Liver (tissue), 3 donors: ENCODE measurements around the gene RPUSD1.

Experiments
- EGR1 ChIP-seq, 2 donors: IDR thresholded peaks; 2 replicates each; pipeline ENCODE4 v1.6.1; 2016 to 2018; ENCODE audit warnings: antibody characterized with exemption in 2 of 2, low read depth in 2 of 2
- FOXA1 ChIP-seq: IDR thresholded peaks from 2 replicates; pipeline ENCODE4 v1.6.1; 2016; ENCODE audit warnings: antibody characterized with exemption
- JUND ChIP-seq, 2 donors: IDR thresholded peaks; 2 replicates each; pipeline ENCODE4 v1.6.1; 2016; ENCODE audit warnings: antibody characterized with exemption in 2 of 2
- MAX ChIP-seq: IDR thresholded peaks from 2 replicates; pipeline ENCODE4 v1.6.1; 2016; ENCODE audit warnings: antibody characterized with exemption
- RAD21 ChIP-seq, 2 donors: IDR thresholded peaks; 2 replicates each; pipeline ENCODE4 v1.6.1; 2016; ENCODE audit warnings: antibody characterized with exemption in 2 of 2, mild to moderate bottlenecking in 2 of 2
- REST ChIP-seq: IDR thresholded peaks from 2 replicates; pipeline ENCODE4 v1.6.1; 2016; ENCODE audit warnings: antibody characterized with exemption, mild to moderate bottlenecking
- SP1 ChIP-seq: IDR thresholded peaks from 2 replicates; pipeline ENCODE4 v1.6.1; 2018; ENCODE audit warnings: antibody characterized with exemption, mild to moderate bottlenecking
- TAF1 ChIP-seq: conservative IDR thresholded peaks from 2 replicates; pipeline ENCODE4 v1.6.1; 2016; ENCODE audit warnings: antibody characterized with exemption, mild to moderate bottlenecking
- YY1 ChIP-seq: IDR thresholded peaks from 2 replicates; pipeline ENCODE4 v1.6.1; 2016; ENCODE audit warnings: antibody characterized with exemption, mild to moderate bottlenecking
- TF ChIP-seq, protein P1 (sequence below): fragments of 150-350 bp; IDR thresholded peaks from 2 replicates; pipeline ENCODE4 v1.5.1; 2017; ENCODE audit warnings: improper control_type of control experiment, low read depth, low read length; ENCODE audit not compliant: missing input control
- TF ChIP-seq, protein P2 (sequence below): IDR thresholded peaks from 2 replicates; pipeline ENCODE4 v1.6.1; 2016; ENCODE audit warnings: antibody characterized with exemption
- donor health status: healthy.
- donor health status: healthy.

DNA sequence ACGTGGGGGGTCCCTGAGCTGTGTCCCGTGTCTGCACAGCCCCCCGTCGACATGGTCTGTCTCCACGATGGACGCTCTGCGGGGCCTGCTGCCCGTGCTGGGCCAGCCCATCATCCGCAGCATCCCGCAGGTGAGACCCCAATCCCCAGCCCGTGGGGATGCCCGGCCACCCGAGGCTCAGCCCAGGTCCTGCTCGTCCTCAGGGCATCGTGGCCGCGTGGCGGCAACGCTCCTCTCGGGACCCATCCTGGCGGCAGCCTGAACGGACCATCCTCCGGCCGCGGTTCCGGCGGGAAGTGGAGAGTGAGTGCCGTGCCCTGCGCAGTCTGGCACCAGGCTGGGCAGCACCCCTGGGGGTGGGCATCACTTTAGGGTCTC is 22.7 kb downstream of the RPUSD1 start:
- TF ChIP-seq RAD21 (IDR thresholded peaks at IDR 0.05) = no peak
- TF ChIP-seq, protein P1, sequence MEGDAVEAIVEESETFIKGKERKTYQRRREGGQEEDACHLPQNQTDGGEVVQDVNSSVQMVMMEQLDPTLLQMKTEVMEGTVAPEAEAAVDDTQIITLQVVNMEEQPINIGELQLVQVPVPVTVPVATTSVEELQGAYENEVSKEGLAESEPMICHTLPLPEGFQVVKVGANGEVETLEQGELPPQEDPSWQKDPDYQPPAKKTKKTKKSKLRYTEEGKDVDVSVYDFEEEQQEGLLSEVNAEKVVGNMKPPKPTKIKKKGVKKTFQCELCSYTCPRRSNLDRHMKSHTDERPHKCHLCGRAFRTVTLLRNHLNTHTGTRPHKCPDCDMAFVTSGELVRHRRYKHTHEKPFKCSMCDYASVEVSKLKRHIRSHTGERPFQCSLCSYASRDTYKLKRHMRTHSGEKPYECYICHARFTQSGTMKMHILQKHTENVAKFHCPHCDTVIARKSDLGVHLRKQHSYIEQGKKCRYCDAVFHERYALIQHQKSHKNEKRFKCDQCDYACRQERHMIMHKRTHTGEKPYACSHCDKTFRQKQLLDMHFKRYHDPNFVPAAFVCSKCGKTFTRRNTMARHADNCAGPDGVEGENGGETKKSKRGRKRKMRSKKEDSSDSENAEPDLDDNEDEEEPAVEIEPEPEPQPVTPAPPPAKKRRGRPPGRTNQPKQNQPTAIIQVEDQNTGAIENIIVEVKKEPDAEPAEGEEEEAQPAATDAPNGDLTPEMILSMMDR = no peak
- no peak for TF ChIP-seq SP1
- no peak for TF ChIP-seq EGR1 (IDR thresholded peaks at IDR 0.05; ENCODE audit: low read depth in 2 of 2)
- TF ChIP-seq MAX = no peak
- no peak for TF ChIP-seq REST
- TF ChIP-seq YY1 = no peak
- TF ChIP-seq FOXA1 = no peak
- TF ChIP-seq, protein P2, sequence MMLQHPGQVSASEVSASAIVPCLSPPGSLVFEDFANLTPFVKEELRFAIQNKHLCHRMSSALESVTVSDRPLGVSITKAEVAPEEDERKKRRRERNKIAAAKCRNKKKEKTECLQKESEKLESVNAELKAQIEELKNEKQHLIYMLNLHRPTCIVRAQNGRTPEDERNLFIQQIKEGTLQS = no peak
- no peak for TF ChIP-seq JUND (IDR thresholded peaks at IDR 0.05)
- TF ChIP-seq TAF1 = no peak
